Mesenchymal stem cell (in vitro differentiated cells and primary cell): ENCODE measurements around the gene FSHR.

Experiments used
- DNase-seq: peaks from one replicate; pipeline ENCODE4 v3.0.0-alpha.2; 2013
- H2AFZ ChIP-seq: one replicate; pipeline ENCODE4 v1.6.1; 2013; ENCODE audit warnings: low read depth, mild to moderate bottlenecking, control low read depth, inconsistent platforms, low read length, moderate library complexity
- H2AK5ac ChIP-seq: 2 replicates; pipeline ENCODE4 v1.6.1; 2013; ENCODE audit warnings: low read length, moderate library complexity, mild to moderate bottlenecking, inconsistent platforms; ENCODE audit not compliant: severe bottlenecking
- H2BK120ac ChIP-seq: one replicate; pipeline ENCODE4 v1.6.1; 2013; ENCODE audit warnings: low read depth, mild to moderate bottlenecking, inconsistent platforms, low read length, moderate library complexity
- H2BK12ac ChIP-seq, 2 experiments: one replicate each; pipeline ENCODE4 v1.6.1; 2013; ENCODE audit warnings: inconsistent platforms in 2 of 2, low read length in 2 of 2, mild to moderate bottlenecking in 2 of 2, moderate library complexity in 2 of 2, control low read depth in 1 of 2
- H2BK15ac ChIP-seq: one replicate; pipeline ENCODE4 v1.6.1; 2013; ENCODE audit warnings: mild to moderate bottlenecking, low read depth, inconsistent platforms; ENCODE audit not compliant: poor library complexity, severe bottlenecking
- H2BK5ac ChIP-seq: 2 replicates; pipeline ENCODE4 v1.6.1; 2013; ENCODE audit warnings: low read depth, mild to moderate bottlenecking, low read length, control low read depth, inconsistent platforms; ENCODE audit not compliant: poor library complexity, severe bottlenecking
- H3K14ac ChIP-seq, 2 experiments: one replicate each; pipeline ENCODE4 v1.6.1; 2013; ENCODE audit warnings: inconsistent platforms in 2 of 2, low read length in 2 of 2, control low read depth in 1 of 2, mild to moderate bottlenecking in 1 of 2, moderate library complexity in 1 of 2
- H3K18ac ChIP-seq, 2 experiments: one replicate each; pipeline ENCODE4 v1.6.1; 2013; ENCODE audit warnings: inconsistent platforms in 2 of 2, low read length in 2 of 2, control low read depth in 1 of 2, low read depth in 1 of 2, mild to moderate bottlenecking in 1 of 2
- H3K23ac ChIP-seq, 2 experiments: one replicate each; pipeline ENCODE4 v1.6.1; 2013; ENCODE audit warnings: inconsistent platforms in 2 of 2, low read length in 2 of 2, mild to moderate bottlenecking in 2 of 2, moderate library complexity in 2 of 2, control low read depth in 1 of 2
- H3K27ac ChIP-seq: 2 replicates; pipeline ENCODE4 v1.5.1; 2013; ENCODE audit warnings: mild to moderate bottlenecking, moderate library complexity, low read length, control low read depth, inconsistent platforms; ENCODE audit not compliant: poor library complexity, severe bottlenecking
- H3K27me3 ChIP-seq, 2 experiments: 2 replicates each; pipeline versions ENCODE4 v1.6.1 to v1.7.0; 2013; ENCODE audit warnings: low read length in 2 of 2, mild to moderate bottlenecking in 2 of 2, moderate library complexity in 2 of 2, control low read depth in 1 of 2, inconsistent platforms in 1 of 2; ENCODE audit not compliant: control insufficient read depth in 1 of 2, insufficient read depth in 1 of 2
- H3K36me3 ChIP-seq, 2 experiments: 2 replicates each; pipeline versions ENCODE4 v1.6.1 to v1.7.0; 2013; ENCODE audit warnings: low read length in 2 of 2, control low read depth in 1 of 2, inconsistent platforms in 1 of 2, low read depth in 1 of 2, mild to moderate bottlenecking in 1 of 2; ENCODE audit not compliant: insufficient read depth in 2 of 2, control insufficient read depth in 1 of 2
- H3K4ac ChIP-seq, 2 experiments: one replicate each; pipeline ENCODE4 v1.6.1; 2013; ENCODE audit warnings: inconsistent platforms in 2 of 2, low read length in 2 of 2, mild to moderate bottlenecking in 2 of 2, moderate library complexity in 2 of 2, control low read depth in 1 of 2, low read depth in 1 of 2
- H3K4me1 ChIP-seq: 2 replicates; pipeline ENCODE4 v1.6.1; 2013; ENCODE audit warnings: low read depth, low read length, control low read depth; ENCODE audit not compliant: control insufficient read depth, insufficient read depth
- H3K4me2 ChIP-seq: 2 replicates; pipeline ENCODE4 v1.6.1; 2013; ENCODE audit warnings: low read length, mild to moderate bottlenecking, inconsistent platforms; ENCODE audit not compliant: poor library complexity, severe bottlenecking
- H3K4me3 ChIP-seq, 2 experiments: 2 replicates each; pipeline versions ENCODE4 v1.5.1 to v1.7.0; 2013; ENCODE audit warnings: low read length in 2 of 2, mild to moderate bottlenecking in 2 of 2, control low read depth in 1 of 2, low read depth in 1 of 2; ENCODE audit not compliant: insufficient read depth in 1 of 2
- H3K79me1 ChIP-seq: replicated peaks from 2 replicates; pipeline ENCODE4 v1.6.1; 2013; ENCODE audit warnings: mild to moderate bottlenecking, control low read depth, low read length, inconsistent platforms; ENCODE audit not compliant: poor library complexity, severe bottlenecking
- H3K9ac ChIP-seq: 2 replicates; pipeline ENCODE4 v1.7.0; 2013; ENCODE audit warnings: mild to moderate bottlenecking, low read length, moderate library complexity
- H3K9me3 ChIP-seq: 2 replicates; pipeline ENCODE4 v1.7.0; 2013; ENCODE audit warnings: mild to moderate bottlenecking, low read length; ENCODE audit not compliant: control insufficient read depth
- H4K8ac ChIP-seq: one replicate; pipeline ENCODE4 v1.6.1; 2013; ENCODE audit warnings: inconsistent platforms, mild to moderate bottlenecking, low read length, moderate library complexity
- H4K91ac ChIP-seq: one replicate; pipeline ENCODE4 v1.6.1; 2013; ENCODE audit warnings: mild to moderate bottlenecking, low read length, inconsistent platforms
- WGBS: methylation state at CpG from one replicate; pipeline ENCODE4 v1.1.7; 2013; ENCODE audit warnings: mixed read lengths; 5-methylcytosine and 5-hydroxymethylcytosine counted together

Gene FSHR

DNA sequence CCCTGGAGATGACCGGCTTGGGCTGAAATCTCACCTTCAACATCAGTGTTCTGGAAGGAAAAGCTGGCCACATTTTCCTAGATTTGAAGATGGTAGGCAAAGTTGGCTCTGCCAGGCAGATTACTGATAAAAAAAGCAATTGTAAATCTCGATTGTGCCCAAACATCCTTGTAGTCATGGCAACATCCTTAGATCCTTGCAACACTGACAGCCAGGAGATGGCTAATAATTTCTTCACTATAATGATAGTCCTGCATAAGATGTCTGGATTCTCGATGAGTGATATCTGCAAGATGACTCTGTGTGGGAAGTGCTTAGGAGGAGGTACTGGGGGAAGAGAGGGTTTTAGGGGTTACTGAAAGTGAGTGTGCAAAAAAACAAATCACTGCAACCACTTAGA, 149.1 kb downstream of the FSHR start:
- no peak overlapping the region for H3K18ac ChIP-seq
- H3K4ac ChIP-seq = no peak overlapping the region
- no peak overlapping the region for H3K23ac ChIP-seq
- no peak overlapping the region for H2BK5ac ChIP-seq
- DNase-seq = no peak
- H2AFZ ChIP-seq = no peak overlapping the region
- no peak overlapping the region for H2BK15ac ChIP-seq
- no peak overlapping the region for H3K9ac ChIP-seq
- no peak overlapping the region for H3K4me3 ChIP-seq
- no peak overlapping the region for H3K14ac ChIP-seq
- no peaks in the 10 kb centered on the region for H3K9me3 ChIP-seq
- no peak overlapping the region for H4K91ac ChIP-seq
- WGBS = 88% methylated on average over 3 of the region's 3 CpGs
- no peaks in the 10 kb centered on the region for H3K27me3 ChIP-seq
- no peak overlapping the region for H4K8ac ChIP-seq
- no peaks in the 10 kb centered on the region for H3K79me1 ChIP-seq
- no peak overlapping the region for H3K27ac ChIP-seq
- H3K36me3 ChIP-seq = no peaks in the 10 kb centered on the region
- no peak overlapping the region for H2BK120ac ChIP-seq
- H2BK12ac ChIP-seq = no peak overlapping the region
- no peak overlapping the region for H2AK5ac ChIP-seq
- H3K4me1 ChIP-seq = no peaks in the 10 kb centered on the region
- H3K4me2 ChIP-seq = no peak overlapping the region

DNA sequence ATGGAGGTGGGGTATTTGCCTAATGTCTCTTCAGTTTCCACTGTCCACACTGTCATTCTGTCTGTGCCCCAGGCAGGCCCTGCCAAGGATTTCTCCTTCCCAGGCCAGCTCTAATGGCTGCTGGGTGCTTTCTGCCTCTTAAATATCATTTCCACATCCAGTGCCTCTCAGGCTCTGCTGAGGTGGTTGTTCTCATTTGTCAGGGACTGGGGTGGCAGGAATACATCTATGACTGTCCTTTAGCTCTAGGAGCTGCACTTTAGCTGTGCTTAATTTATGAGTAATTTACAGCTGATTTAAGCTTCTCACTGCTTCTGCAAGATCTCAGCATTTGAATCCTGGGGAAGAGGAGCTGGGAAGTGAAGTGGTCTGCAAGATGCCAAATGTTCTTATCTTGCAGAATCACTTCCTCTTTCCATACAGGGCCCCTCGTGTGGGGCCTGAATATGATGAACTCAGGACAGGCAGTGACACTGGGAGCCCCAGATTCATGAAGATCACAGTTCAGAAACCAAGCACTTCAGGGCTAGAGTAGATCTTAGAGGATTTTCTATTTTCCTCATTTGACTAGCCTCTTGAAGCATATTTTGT, 150.2 kb downstream of the FSHR start:
- Histone ChIP-seq H2AK5ac (no peak overlapping the region), H2BK15ac (no peak overlapping the region), H3K79me1 (no peaks in the 10 kb centered on the region), H3K27me3 (no peaks in the 10 kb centered on the region), H3K9me3 (no peaks in the 10 kb centered on the region), H4K91ac (no peak overlapping the region), H2AFZ (no peak overlapping the region), H3K23ac (no peak overlapping the region), H3K27ac (no peak overlapping the region), H3K4ac (no peak overlapping the region), H2BK120ac (no peak overlapping the region), H2BK12ac (no peak overlapping the region), H3K4me2 (no peak overlapping the region), H2BK5ac (no peak overlapping the region), H3K14ac (no peak overlapping the region), H3K4me3 (no peak overlapping the region), H3K36me3 (no peaks in the 10 kb centered on the region), H3K18ac (no peak overlapping the region), H4K8ac (no peak overlapping the region), H3K4me1 (no peaks in the 10 kb centered on the region), H3K9ac (no peak overlapping the region)
- no peak for DNase-seq
- no CpG with 5 or more reads among the region's 1 CpG for WGBS

DNA sequence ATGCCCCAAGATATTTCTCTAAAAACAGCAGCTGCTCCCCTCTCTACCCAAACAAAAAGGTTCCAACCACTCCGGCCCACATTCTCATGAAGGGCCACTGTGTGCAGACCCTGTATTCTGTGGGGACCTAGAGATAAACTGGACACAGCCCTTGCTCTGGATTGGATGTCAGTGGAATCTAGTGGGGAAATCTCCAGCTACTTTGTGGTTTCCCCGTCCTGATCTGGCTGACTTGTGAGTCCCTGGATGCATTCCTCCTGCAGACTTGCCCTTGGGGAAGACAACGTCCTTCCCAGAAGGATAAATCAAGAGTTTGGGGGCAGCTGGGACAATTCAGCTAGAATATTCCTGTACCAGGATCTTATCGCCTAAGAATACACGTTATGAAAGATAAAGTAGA, 151.1 kb downstream of the FSHR start:
- H3K27me3 ChIP-seq = no peaks in the 10 kb centered on the region
- H3K4me3 ChIP-seq = no peak overlapping the region
- H3K4ac ChIP-seq = no peak overlapping the region
- no peak overlapping the region for H3K18ac ChIP-seq
- H3K9ac ChIP-seq = no peak overlapping the region
- no peak overlapping the region for H3K4me2 ChIP-seq
- H3K14ac ChIP-seq = no peak overlapping the region
- no peak overlapping the region for H4K8ac ChIP-seq
- no peak overlapping the region for H3K23ac ChIP-seq
- no peak overlapping the region for H2BK15ac ChIP-seq
- H2BK12ac ChIP-seq = no peak overlapping the region
- no peak overlapping the region for H2BK120ac ChIP-seq
- H2AK5ac ChIP-seq = no peak overlapping the region
- DNase-seq = peak; percentile 36
- H2BK5ac ChIP-seq = no peak overlapping the region
- no peaks in the 10 kb centered on the region for H3K79me1 ChIP-seq
- H2AFZ ChIP-seq = no peak overlapping the region
- no peak overlapping the region for H3K27ac ChIP-seq
- no peaks in the 10 kb centered on the region for H3K9me3 ChIP-seq
- no peaks in the 10 kb centered on the region for H3K4me1 ChIP-seq
- no peak overlapping the region for H4K91ac ChIP-seq
- no peaks in the 10 kb centered on the region for H3K36me3 ChIP-seq
- 60% methylated on average over 5 of the region's 5 CpGs for WGBS

DNA sequence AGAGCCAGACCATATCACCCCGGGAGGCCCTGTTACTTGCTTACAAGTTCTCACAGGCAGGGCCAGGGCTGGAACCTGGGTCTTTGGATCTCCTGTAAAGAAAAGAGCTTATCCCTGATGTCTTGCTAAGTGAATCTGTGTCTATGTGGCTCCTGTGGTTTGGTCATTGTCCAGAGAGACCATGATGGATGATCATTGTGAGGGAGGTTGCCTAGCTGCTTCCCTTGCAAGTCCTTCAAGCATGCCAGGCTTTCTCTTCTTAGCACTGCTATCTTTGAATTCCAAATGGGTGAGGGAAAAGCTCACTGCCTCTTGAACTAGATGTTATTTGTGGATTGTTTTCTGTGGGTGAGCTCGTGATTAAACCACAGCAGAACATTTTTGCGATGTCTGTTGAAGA, 151.6 kb downstream of the FSHR start:
- H2AFZ ChIP-seq = no peak overlapping the region
- no peaks in the 10 kb centered on the region for H3K36me3 ChIP-seq
- no peaks in the 10 kb centered on the region for H3K4me1 ChIP-seq
- no peak overlapping the region for H3K4me3 ChIP-seq
- H2AK5ac ChIP-seq = no peak overlapping the region
- no peak overlapping the region for H4K91ac ChIP-seq
- no peak overlapping the region for H3K4ac ChIP-seq
- no peak overlapping the region for H3K4me2 ChIP-seq
- no peak overlapping the region for H3K23ac ChIP-seq
- H2BK15ac ChIP-seq = no peak overlapping the region
- H3K14ac ChIP-seq = no peak overlapping the region
- no peak overlapping the region for H3K18ac ChIP-seq
- H2BK12ac ChIP-seq = no peak overlapping the region
- WGBS = 46% methylated on average over 2 of the region's 3 CpGs
- H4K8ac ChIP-seq = no peak overlapping the region
- H2BK120ac ChIP-seq = no peak overlapping the region
- H3K79me1 ChIP-seq = no peaks in the 10 kb centered on the region
- DNase-seq = peak; percentile 60
- no peak overlapping the region for H2BK5ac ChIP-seq
- H3K9ac ChIP-seq = no peak overlapping the region
- H3K9me3 ChIP-seq = no peaks in the 10 kb centered on the region
- H3K27ac ChIP-seq = no peak overlapping the region
- no peaks in the 10 kb centered on the region for H3K27me3 ChIP-seq
